ENCODE data around the gene RUBCNL. TPM values are rescaled to one million over a fixed set of nuclear protein-coding genes. Genes with fewer than 3 reads are reported as not detected.

Gene RUBCNL
- total and polyA plus RNA-seq, 9 of the 15 experiments (the other 6 are each of a cell fraction or from before 2014, with no cell fraction given): 0.04 to 0.35 (median 0.12) TPM; not detected in 3

GRCh38 chr13:46315036-46315435 is 72.0 kb downstream of the RUBCNL start:
- no peaks in the 10 kb centered on the region for H4K20me1 ChIP-seq (replicated peaks; ENCODE audit: control insufficient read depth, insufficient read depth, low read length)
- no peak overlapping the region for H3K27ac ChIP-seq (ENCODE audit: extremely low read depth, low read depth, low read length)
- no peak overlapping the region for H3K4me3 ChIP-seq
- no peak overlapping the region for H3K4me2 ChIP-seq (ENCODE audit: insufficient read depth, low read length)
- no peaks in the 10 kb centered on the region for H3K9me1 ChIP-seq (ENCODE audit: control insufficient read depth, insufficient read depth, low read length)
- ATAC-seq (peak; percentile 48; the same call in 2 of the 3 replicates), FAIRE-seq (no peak), DNase-seq (ENCODE audit: extremely low read depth in 1 of 4, low spot score in 3 of 4) (no peak)
- POLR2A ChIA-PET: interaction anchor here (1.0 kb wide), 1 partner anchor 8 kb away, joined by 3 read pairs; no protein-coding TSS in a partner anchor
- H3K9ac ChIP-seq (ENCODE audit: insufficient read depth in 1 of 2, low read depth in 2 of 2, low read length in 2 of 2): no peak overlapping the region
- no TSS peak for BruUV-seq (replicated peaks)
- H3K36me3 ChIP-seq (ENCODE audit: control insufficient read depth, insufficient read depth, low read length): no peaks in the 10 kb centered on the region
- TF ChIP-seq ZFP30 (CRISPR knock-in tag; IDR thresholded peaks at IDR 0.05; ENCODE audit: borderline replicate concordance): no peak
- no peak for TF ChIP-seq CTBP1 (IDR thresholded peaks at IDR 0.05; ENCODE audit: borderline replicate concordance)
- no peak for TF ChIP-seq LCOR (CRISPR knock-in tag; IDR thresholded peaks at IDR 0.05)
- TF ChIP-seq BRD4 (IDR thresholded peaks at IDR 0.05): no peak
- TF ChIP-seq, protein P1, sequence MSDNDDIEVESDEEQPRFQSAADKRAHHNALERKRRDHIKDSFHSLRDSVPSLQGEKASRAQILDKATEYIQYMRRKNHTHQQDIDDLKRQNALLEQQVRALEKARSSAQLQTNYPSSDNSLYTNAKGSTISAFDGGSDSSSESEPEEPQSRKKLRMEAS (CRISPR knock-in tag; IDR thresholded peaks at IDR 0.05): no peak
- no peak for TF ChIP-seq HMG20A (CRISPR knock-in tag; conservative IDR thresholded peaks at IDR 0.05)
- TF ChIP-seq KAT2B (IDR thresholded peaks at IDR 0.05; ENCODE audit: low read depth, low read length): no peak
- TF ChIP-seq, protein P2, sequence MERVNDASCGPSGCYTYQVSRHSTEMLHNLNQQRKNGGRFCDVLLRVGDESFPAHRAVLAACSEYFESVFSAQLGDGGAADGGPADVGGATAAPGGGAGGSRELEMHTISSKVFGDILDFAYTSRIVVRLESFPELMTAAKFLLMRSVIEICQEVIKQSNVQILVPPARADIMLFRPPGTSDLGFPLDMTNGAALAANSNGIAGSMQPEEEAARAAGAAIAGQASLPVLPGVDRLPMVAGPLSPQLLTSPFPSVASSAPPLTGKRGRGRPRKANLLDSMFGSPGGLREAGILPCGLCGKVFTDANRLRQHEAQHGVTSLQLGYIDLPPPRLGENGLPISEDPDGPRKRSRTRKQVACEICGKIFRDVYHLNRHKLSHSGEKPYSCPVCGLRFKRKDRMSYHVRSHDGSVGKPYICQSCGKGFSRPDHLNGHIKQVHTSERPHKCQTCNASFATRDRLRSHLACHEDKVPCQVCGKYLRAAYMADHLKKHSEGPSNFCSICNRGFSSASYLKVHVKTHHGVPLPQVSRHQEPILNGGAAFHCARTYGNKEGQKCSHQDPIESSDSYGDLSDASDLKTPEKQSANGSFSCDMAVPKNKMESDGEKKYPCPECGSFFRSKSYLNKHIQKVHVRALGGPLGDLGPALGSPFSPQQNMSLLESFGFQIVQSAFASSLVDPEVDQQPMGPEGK (CRISPR knock-in tag; IDR thresholded peaks at IDR 0.05; ENCODE audit: borderline replicate concordance): no peak
- TF ChIP-seq RBFOX2 (IDR thresholded peaks at IDR 0.05; ENCODE audit: low read depth, low read length): no peak
- no peak for TF ChIP-seq BRD9 (IDR thresholded peaks at IDR 0.05; ENCODE audit: low read depth, partially characterized antibody)
- no peak for TF ChIP-seq FOXK2 (conservative IDR thresholded peaks at IDR 0.05 in 1 of 2, IDR thresholded peaks at IDR 0.05 in 1 of 2; ENCODE audit: low read depth in 2 of 2)
- no peak for TF ChIP-seq COPS2 (conservative IDR thresholded peaks at IDR 0.05)
- intact Hi-C loops (cut with micrococcal nuclease) (no loop called here), in situ Hi-C loops (cut with MboI) (loop anchor here (25.0 kb wide), 1 partner anchor 378 kb away; no protein-coding TSS in a partner anchor)
- no peaks in the 10 kb centered on the region for H3K79me2 ChIP-seq (ENCODE audit: control insufficient read depth, insufficient read depth, low read length)
- no peaks in the 10 kb centered on the region for H3K27me3 ChIP-seq (ENCODE audit: control insufficient read depth in 2 of 2, insufficient read depth in 2 of 2, low read length in 2 of 2)
- CTCF ChIA-PET (ENCODE audit: low intra/inter-chr PET ratio): no interaction called here
- H3K4me1 ChIP-seq (replicated peaks in 1 of 2; ENCODE audit: control insufficient read depth in 2 of 2, insufficient read depth in 2 of 2, low read length in 2 of 2): no peaks in the 10 kb centered on the region
- H3K9me3 ChIP-seq (replicated peaks; ENCODE audit: control insufficient read depth, insufficient read depth, low read depth, low read length): no peaks in the 10 kb centered on the region
- no peak overlapping the region for H2AFZ ChIP-seq (ENCODE audit: low read depth, low read length)

All from K562 (cell line).